Measurements from ENCODE around the gene PLCG2.
"Not testable (repeated sequence)": the region's sequence is repeated elsewhere in the genome, so short reads cannot be mapped to it uniquely, and the experiment has no call there.

PLCG2 gene

DNA sequence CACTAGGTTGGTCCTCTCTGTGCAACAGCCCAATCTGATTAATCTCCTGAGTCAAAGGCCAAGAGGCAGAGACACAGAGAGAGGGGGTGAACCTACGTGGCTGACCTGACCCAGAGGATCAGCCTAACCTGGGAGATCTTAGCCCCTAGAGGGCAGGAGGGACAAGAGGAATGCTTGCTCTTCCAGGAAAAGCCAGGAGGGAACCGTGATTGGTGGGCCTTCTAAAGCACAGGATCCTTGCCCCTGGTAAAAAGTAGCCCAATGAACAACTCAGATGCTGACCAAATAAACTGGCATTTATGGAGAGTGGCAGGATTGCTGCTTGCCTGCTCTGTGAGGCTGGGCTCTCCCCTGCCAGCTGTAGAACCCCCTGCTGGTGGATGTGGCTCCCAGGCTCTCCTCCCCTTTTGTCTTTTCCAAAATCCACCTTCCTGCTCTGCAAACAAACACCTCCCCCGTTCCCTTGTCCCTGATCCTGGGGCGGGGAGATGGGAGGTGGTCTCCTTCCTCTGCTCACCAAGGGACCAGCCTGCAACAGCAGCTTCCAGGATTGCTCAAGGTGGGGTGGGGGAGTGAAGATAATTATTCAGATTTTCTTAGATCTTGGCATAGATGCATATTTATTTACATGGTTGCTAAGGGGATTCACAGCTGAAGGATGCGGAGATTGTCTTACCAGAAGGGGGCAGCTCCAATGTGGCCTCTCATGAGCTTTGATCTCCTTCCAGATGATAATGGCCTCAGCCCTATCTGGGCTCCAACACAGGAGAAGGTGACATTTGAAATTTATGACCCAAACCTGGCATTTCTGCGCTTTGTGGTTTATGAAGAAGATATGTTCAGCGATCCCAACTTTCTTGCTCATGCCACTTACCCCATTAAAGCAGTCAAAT, 160.3 kb downstream of the PLCG2 start:
- no peak for DNase-seq (ENCODE audit: low read depth)

DNA sequence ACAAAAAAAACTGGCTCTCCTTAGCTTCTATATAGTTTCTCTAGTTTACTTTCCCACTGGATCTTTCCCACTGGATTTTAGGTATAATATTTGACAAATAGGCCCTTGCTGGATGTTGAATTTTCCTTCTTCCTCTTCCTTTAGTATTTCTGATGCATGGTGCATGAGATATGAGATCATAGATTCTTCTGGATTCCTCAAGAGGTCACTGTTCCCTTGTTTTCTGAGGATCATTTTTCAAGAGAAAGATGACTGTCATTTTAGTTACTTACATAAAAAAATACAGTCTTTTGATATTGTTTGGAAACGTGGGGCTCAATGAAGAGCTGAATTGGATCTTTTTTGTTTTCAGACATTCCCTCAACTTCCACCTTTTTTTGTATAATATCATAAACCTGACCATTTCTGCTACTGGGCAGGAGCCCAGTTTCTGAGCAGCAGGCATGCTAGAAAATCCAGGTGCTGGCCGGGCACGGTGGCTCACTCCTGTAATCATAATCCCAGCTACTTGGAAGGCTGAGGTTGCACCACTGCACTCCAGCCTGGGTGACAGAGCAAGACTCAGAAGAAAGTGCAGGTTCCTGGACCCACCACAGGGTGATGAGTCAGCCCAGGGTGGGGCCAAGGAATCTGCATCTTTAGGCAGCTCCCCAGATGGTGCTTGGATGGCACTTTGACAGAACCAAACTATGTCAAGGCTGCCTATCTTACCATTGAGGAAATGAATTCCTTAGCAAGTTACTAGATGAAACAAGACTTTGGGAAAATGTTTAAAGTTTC, 161.9 kb downstream of the PLCG2 start:
- peak; percentile 27 for DNase-seq (ENCODE audit: low read depth)

DNA sequence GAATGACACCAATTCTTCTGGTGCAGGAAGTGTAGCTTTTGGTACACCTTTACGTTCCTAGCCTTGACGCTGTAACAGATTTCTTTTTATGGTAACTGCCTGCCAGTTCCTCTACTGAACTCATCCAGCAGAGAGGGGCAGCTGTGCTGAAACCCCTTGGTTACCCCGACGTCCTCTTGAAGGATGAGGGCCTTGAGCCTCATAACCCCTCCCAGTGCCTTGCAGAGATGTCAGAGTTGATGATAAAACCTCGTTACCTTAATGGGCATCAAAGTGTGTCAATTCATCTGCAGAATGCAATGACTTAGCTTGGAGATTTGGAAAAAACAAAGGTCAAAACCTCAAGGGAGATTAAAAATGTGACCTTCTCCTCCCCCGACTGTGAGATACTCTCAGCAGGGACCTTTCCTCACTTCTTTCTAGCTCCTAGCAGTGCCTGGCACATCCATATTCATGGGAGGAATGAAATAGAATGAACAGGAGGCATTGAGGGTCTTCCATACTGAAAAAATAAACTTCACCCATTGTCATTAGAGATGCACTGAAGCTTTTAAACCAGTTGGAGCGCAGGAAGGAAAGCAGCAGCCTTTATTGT, 163.0 kb downstream of the PLCG2 start:
- no peak for DNase-seq (ENCODE audit: low read depth)

DNA sequence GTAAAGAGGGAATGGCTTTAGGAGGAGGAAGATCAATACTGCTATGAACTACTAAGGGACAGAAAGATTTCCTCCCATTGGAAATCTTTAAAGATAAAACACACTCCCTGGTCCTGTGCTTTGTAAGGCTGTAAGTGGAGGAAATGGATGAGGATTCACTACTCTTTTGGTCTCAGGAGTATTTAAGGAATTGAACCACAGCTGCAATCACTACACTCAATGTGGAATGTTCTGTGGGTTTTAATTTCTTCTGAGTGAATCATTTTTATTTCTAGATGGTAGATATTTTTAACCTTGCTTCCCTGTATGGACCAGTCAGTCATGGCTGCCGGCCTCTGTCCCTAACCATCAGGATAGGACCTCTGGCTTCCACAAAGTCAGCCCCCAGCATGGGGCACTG, 166.6 kb downstream of the PLCG2 start:
- no peak for DNase-seq (ENCODE audit: low read depth)

DNA sequence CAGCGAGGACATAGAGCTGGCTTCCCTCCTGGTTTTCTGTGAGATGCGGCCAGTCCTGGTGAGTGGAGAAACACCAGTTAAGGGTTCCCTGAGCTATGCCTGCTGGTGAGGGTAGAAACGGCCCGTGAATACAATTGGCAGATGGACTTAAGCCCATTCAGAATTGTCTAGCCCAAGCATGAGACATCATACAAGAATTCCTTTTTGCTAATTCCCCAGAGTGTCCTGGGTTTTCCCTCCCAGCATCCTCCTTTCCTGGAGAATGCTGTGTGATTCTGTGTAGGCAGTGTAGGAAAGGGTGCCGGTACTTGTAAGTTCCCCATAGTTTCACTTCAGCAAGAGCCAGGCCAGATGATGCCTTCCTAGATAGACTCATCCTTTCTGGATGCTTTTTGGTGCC, 167.1 kb downstream of the PLCG2 start:
- peak; percentile 38 for DNase-seq (ENCODE audit: low read depth)

DNA sequence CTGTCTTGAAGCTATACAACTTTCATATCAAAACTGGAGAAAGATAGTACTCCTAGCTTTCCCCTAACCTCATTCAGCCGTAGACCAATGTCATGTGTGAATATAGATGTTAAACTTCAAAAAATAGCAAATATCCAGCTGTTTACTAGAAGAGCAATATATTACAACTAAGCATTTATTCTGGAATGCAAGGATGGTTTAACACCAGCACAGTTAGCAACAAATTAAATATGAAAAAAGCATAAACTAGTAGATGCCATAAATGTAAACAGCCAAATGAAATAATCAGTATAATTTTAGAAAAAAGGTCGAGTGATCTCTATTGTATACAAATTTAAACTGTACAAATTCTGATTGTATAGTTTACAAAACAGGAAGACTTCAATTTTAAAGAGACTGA, 172.5 kb downstream of the PLCG2 start:
- DNase-seq (ENCODE audit: low read depth) = no peak

DNA sequence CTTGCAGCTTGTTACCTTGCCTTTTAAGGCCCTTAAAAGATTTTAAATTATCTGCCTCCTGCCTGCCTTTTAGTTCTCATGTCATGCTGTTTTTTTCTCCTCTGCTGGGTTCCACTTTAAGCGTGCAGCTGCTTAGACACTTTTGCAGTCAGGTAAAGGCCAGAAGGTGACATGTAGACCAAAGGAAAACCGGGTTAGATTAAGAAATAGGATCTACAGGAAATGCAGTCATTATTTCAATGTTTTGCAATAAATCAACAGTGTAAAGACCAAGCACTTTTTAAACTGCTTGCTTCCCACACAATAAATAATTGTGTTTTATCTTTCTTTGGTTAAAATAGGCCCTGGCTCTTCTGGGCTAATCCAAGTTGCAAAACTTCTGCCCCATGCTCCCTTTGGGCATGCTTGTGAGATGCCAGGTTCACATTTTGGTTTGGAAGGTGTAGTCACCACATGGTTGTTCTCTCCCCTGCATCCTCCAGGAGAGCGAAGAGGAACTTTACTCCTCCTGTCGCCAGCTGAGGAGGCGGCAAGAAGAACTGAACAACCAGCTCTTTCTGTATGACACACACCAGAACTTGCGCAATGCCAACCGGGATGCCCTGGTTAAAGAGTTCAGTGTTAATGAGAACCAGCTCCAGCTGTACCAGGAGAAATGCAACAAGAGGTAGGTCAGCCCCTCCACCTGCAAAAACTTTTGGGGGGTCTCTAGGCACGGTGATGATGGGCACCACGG, 177.3 kb downstream of the PLCG2 start:
- no peak for DNase-seq (ENCODE audit: low read depth)

DNA sequence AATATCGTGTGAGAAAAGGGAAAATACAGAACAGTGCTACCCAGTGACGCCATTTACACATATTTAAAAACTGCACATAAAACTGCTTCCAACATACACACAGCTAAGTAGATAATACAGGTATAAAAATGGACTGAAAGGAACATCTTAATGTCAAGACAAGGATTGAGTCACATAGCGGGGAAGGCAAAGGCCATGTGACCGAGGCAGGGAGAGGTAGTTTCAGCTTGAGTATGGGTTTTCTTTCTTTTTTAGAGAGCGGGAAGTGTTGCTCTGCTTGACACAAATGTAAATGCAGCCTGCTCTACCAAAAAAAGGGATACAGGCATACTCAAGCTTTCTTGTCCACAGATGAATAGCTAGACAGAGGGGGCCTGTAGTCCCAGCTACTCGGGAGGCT, 185.7 kb downstream of the PLCG2 start:
- no peak for DNase-seq (ENCODE audit: low read depth)

DNA sequence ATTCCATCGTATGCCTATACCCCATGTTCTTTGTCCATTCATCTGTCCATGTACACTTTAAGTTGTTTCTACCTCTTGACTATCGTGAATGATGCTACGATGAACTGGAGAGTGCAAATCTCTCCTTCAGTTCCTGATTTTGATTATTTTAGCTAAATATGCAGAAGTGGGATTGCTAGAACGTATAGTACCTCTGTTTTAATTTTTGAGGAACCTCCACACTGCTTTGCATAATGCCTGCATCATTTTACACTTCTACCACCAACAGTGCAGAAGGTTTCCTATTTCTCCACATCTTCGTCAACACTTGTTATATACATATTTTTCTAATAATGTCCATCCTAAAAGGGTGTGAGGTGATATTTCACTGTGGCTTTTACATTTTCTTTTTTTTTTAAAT, 188.3 kb downstream of the PLCG2 start:
- DNase-seq (ENCODE audit: low read depth) = no peak

DNA sequence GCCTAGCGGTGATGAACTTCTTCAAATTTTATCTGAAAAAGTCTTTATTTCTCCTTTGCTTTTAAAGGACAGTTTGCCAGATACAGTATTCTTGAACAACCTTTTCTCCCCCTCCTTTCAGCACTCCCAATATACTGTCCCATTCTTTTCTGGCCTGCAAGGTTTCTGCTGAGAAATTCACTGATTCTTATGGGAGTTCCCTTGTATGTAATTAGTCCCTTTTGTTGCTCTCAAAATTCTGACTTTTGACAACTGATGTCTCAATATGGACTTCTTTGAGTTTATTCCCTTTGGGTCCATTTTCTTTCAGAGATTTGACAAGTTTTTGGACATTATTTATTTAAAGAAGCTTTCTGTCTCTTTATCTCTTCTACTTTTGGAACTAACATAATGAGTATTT, 192.8 kb downstream of the PLCG2 start:
- DNase-seq (ENCODE audit: low read depth) = no peak

DNA sequence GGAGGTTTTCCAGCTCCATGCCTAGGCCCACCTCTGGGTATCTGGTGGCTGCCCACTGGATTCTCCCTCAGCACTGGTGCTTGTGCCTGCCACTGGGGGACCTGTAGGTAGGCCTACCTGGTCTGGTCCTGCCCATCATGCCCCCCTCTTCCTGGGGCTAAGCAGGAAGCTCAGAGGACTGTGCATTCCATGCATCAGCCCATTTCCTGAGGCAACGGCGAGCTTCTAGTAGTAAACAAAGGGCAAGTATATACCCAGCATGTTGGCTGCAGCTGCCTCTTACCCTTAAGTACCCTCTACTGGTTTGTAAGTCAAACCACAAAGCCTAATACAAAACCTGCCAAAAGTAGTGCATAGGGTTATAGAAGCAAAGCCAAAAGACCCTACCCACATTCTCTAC, 194.6 kb downstream of the PLCG2 start:
- DNase-seq (ENCODE audit: low read depth) = no peak

DNA sequence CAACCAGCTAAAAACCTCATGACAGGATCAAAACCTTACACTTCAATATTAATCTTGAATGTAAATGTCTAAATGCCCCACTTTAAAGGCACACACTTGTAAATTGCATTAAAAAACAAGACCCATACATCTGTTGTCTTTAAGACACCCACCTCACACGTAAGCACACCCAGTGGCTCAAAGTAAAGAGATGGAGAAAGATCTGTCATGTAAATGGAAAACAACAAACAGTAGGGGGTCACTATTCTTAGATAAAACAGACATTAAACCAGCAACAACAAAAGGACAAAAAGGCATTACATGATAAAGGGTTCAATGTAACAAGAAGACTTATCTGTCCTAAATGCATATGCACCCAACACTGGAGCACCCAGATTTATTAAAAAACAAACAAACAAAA, 196.5 kb downstream of the PLCG2 start:
- DNase-seq (ENCODE audit: low read depth) = no peak

DNA sequence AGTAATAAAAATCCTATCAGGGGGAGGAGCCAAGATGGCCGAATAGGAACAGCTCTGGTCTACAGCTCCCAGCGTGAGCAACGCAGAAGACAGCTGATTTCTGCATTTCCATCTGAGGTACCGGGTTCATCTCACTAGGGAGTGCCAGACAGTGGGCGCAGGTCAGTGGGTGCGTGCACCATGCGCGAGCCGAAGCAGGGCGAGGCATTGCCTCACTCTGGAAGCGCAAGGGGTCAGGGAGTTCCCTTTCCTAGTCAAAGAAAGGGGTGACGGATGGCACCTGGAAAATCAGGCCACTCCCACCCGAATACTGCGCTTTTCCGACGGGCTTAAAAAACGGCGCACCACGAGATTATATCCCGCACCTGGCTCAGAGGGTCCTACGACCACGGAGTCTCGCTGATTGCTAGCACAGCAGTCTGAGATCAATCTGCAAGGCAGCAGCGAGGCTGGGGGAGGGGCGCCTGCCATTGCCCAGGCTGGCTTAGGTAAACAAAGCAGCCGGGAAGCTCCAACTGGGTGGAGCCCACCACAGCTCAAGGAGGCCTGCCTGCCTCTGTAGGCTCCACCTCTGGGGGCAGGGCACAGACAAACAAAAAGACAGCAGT, 198.3 kb downstream of the PLCG2 start:
- DNase-seq (ENCODE audit: low read depth) = not testable (repeated sequence)

DNA sequence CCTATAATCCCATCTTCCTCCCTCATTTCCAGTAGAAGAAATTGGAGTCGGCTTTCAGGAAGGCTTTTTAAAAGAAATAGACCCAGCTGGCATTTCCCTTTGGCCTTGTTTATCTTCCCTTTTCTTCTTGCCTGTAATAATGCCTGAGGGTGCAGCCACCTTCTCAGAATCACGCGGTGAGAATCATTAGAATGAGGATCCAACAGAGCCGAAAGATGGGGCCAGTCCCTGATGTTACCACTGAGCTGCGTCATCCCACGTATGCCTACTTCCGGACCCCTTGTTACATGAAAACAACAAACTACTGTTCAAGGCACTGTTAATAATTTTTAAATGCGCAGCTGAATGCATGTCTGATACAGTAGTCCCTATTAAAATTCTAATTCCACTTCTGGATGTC, 208.0 kb downstream of the PLCG2 start:
- DNase-seq (ENCODE audit: low read depth) = no peak

DNA sequence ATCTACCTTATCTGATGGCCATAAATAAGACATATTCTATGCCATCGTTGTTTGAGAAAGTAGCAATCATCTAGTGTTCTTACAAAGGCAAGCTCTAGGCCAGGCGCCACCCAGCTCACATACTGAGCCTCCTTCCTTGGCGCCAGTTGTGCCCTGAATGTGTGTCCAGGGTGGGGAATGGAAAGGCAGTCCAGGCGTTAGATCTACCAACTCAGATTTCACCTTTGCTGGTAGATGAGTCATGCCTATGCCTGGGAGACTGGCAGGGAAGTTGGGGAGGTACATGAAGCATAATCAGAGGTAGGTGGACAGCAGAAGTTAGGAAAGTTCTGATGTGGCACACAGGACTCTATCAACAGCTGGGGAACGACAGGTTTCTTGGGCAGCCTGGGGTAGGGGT, 208.6 kb downstream of the PLCG2 start:
- no peak for DNase-seq (ENCODE audit: low read depth)

DNA sequence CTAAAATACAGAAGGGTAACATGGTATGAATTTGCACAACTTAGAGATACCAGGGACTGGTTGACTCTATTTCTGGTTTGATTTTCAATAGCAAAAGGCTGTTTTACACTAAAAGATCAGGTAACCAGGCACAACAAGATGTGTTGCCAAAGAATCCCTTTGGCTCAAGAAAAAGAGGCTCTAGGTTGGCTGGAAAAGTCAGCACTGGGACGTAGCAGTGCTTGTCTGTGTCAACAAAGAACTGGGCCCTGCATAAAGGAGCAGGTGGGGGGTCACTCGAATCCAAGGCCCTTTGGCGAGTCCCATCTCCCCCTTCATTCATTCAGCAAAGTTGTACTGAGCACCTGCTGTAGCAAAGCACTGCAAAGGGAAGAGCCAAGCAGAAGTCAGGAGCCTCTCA, 213.8 kb downstream of the PLCG2 start:
- no peak for DNase-seq (ENCODE audit: low read depth)

DNA sequence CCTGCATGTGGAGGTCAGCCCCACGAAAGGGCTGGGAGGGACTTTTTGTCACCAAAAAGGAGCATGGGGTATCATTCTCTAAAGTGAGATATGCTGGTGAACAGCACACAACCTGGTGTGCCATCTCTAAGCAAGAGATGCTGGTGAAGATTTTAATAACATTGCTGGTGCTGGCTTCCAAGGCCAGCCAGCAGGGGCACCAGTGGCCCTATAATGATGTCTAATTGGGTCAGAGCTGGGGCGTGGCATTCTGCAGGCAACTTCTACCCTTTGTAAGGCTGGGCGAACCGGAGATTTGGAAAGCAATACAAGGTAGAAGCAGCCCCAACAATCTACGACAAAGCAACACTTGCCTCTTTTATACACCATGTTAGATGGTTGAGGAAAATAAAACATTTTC, 215.4 kb downstream of the PLCG2 start:
- no peak for DNase-seq (ENCODE audit: low read depth)

DNA sequence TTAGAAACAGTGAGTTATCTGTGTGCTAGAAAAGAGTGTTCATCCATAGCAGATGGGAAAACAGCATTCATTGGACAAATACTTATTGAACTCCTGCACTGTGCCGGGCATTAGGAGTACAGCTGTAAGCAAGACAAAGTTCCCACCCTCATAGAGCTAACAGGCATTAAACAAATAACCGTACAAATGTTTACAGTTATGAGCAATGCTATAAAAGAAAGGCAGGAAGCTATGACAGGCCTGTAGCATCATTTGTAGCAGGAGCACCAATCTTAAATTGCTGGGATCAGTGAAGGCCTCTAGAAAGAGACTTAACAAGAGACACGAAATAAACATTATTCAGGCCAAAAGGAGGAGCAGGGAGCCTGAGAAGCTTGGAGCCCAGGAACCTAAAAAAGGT, 216.6 kb downstream of the PLCG2 start:
- DNase-seq (ENCODE audit: low read depth) = no peak

DNA sequence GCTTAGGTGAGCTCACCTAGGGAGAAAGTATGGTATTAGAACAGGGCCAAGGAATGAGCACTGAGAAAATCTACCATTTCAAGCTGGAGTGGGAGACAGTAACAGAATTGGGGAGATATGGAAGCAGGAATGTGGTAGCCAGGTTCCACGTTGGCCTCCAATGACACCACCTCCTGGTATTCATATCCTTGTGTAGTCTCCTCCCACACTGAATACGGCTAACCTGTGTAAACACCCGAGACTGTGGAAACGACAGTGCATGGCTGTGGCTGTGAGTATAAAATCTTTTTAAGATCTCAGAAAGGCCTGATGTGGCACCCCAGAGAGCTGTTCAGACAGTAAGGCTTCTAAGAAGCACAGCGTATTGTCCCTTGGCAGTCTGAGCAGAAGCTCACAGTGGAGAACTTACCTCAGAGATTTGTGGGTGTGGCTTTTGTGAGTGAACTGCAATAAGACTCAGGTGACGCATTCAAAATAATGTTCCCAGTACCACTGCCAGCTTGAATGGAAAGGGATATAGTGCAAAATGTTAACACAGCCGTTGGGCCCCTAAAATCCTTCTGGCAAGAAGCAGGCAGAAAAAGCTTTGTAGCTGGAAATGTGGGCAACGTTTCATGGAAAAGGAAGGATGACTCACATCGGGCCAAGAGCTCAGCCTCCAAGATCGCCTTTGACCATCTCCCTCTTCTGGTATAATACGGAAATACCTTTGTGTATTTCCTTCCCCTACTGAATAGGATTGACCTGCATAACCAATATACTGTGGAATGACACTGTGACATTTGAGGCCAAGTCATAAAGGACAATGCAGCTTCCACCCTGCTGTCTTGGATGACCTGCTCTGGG, 217.8 kb downstream of the PLCG2 start:
- DNase-seq (ENCODE audit: low read depth) = peak; percentile 66

DNA sequence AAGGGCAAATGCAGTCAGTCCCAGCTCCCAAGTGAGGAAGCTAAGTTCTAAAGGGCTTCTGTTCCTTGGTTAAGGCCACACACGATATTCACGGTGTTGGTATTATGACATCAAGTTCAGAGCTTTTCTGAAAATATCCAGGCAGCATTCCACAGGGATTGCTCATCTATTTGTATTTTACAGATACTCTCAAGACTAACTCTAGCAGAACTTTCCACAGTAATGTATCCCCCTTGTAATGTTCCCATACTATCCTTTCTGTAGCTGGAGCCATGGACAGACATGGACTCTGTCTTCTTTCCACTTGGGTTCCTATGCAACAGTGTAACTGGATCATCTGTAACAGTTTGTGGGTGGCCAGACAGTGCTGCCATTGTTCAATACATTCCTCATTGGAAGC, 218.6 kb downstream of the PLCG2 start:
- DNase-seq (ENCODE audit: low read depth) = peak; percentile 85

DNA sequence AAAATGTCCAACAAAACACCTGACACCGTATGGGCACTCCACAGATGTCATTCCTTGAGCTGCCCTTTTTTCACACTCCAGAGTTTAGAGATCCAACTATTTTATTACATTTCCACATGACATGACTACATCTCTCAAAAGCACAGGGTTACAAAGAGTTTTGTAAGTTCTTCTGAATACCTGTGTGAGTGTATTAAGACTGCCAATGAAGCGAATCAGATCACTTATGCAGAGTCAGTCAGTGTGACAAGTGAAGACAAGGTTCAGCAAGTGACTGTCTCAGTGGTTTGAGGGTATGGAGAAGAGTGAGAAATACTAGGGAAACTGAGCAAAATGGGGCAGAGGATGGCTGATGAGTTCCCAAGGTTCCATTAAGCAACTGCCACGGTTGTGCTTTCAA, 223.7 kb downstream of the PLCG2 start:
- DNase-seq (ENCODE audit: low read depth) = no peak
